Panc1 (cell line): ENCODE results near the gene TMEM271. TPM values are rescaled to one million over a fixed set of nuclear protein-coding genes. Genes with fewer than 3 reads are reported as not detected.

Experiments used
- ATAC-seq: fragments of 200-7000 bp; cut with Tn5 transposase; 2 replicates; pipeline ENCODE4 v1.9.1; 2020; ENCODE audit warnings: mild to moderate bottlenecking, moderate library complexity
- BruUV-seq: library from RNA; stranded (reverse); fragments of 400-500 nt; replicated peaks from 2 replicates; lab custom pipeline; 2021; lab: Mats Ljungman, UMichigan
- CTCF ChIA-PET: fragments of 300-600 bp; sonication (Branson Sonifier 250); formaldehyde crosslinking; loops from one replicate; lab custom pipeline; 2022; ENCODE audit warnings: antibody characterized with exemption; lab: Charles Lee
- POLR2A ChIA-PET: fragments of 300-600 bp; sonication (Branson Sonifier 250); formaldehyde crosslinking; loops from one replicate; lab custom pipeline; 2022; ENCODE audit warnings: antibody characterized with exemption; lab: Charles Lee
- DNase-seq: peaks from one replicate; pipeline ENCODE4 v3.0.0-alpha.2; 2010; ENCODE audit warnings: low read depth, low spot score
- H3K27ac ChIP-seq: 2 replicates; pipeline ENCODE4 v1.5.1; 2011; ENCODE audit warnings: mild to moderate bottlenecking, low read length, inconsistent platforms
- H3K27me3 ChIP-seq: fragments of 200-500 bp; sonication (Bioruptor generic); 2 replicates; pipeline ENCODE4 v1.6.0; 2014; ENCODE audit warnings: low read length, inconsistent platforms; ENCODE audit not compliant: control insufficient read depth, insufficient read depth
- H3K36me3 ChIP-seq: fragments of 200-500 bp; sonication (Bioruptor generic); 2 replicates; pipeline ENCODE4 v1.5.1; 2014; ENCODE audit warnings: inconsistent platforms, mild to moderate bottlenecking, low read length, moderate library complexity; ENCODE audit not compliant: control insufficient read depth, insufficient read depth
- H3K4me1 ChIP-seq: 2 replicates; pipeline ENCODE4 v1.5.1; 2011; ENCODE audit warnings: inconsistent platforms, mild to moderate bottlenecking, low read length, moderate library complexity; ENCODE audit not compliant: control insufficient read depth, insufficient read depth
- H3K4me3 ChIP-seq, 2 experiments: 2 replicates each; pipeline ENCODE4 v1.5.1; 2011 to 2012; ENCODE audit warnings: low read depth in 2 of 2, low read length in 2 of 2, mild to moderate bottlenecking in 2 of 2, inconsistent platforms in 1 of 2, moderate library complexity in 1 of 2
- H3K9me3 ChIP-seq: fragments of 200-500 bp; sonication (Bioruptor generic); 2 replicates; pipeline ENCODE4 v1.5.1; 2014; ENCODE audit warnings: low read depth, mild to moderate bottlenecking, inconsistent platforms, low read length, moderate library complexity; ENCODE audit not compliant: control insufficient read depth, insufficient read depth
- POLR2AphosphoS5 ChIP-seq: IDR thresholded peaks from 2 replicates; pipeline ENCODE4 v1.6.1; 2012; ENCODE audit warnings: mild to moderate bottlenecking, low read depth, low read length, moderate library complexity
- SIN3A ChIP-seq: IDR thresholded peaks from 2 replicates; pipeline ENCODE4 v1.6.1; 2012; ENCODE audit warnings: low read depth, mild to moderate bottlenecking, low read length, moderate library complexity, borderline replicate concordance; ENCODE audit not compliant: insufficient read depth
- TCF7L2 ChIP-seq: IDR thresholded peaks from 2 replicates; pipeline ENCODE4 v1.6.1; 2011; ENCODE audit warnings: mild to moderate bottlenecking, low read depth, low read length, inconsistent platforms
- in situ Hi-C: cut with HindIII; loops from 2 replicates; pipeline ENCODE4 v1.10.0; 2016; ENCODE audit warnings: low sequenced_read_pairs, low pct_unique_long_range_greater_than_20kb
- intact Hi-C: fragments of 100-400 bp; cut with micrococcal nuclease; formaldehyde crosslinking; loops from one replicate; pipeline ENCODE4 v1.10.0; 2022; ENCODE audit not compliant: unreplicated experiment
- total RNA-seq: library from RNA; stranded (reverse); gene quantifications from one replicate; pipeline ENCODE4 v1.2.1, GENCODE V29; 2021; ENCODE audit not compliant: unreplicated experiment
- TF ChIP-seq, protein P1 (sequence below): fragments of 450-650 bp; IDR thresholded peaks from 2 replicates; pipeline ENCODE4 v1.5.1; 2017; ENCODE audit warnings: mild to moderate bottlenecking
- TF ChIP-seq, protein P2 (sequence below), 2 experiments: IDR thresholded peaks; 2 replicates each; pipeline ENCODE4 v1.6.1; 2011 to 2012; ENCODE audit warnings: low read depth in 2 of 2, control low read depth in 1 of 2, low read length in 1 of 2, mild to moderate bottlenecking in 1 of 2, moderate library complexity in 1 of 2; ENCODE audit not compliant: insufficient read depth in 1 of 2

The TMEM271 gene
- total RNA-seq, 1 experiment from 2014 or later: not detected

- H3K27me3 ChIP-seq: no peaks in the 10 kb centered on the region; the same call in 1 of the 2 replicates
- in situ Hi-C loops: no loop called here
Measured at GRCh38 chr4:620201-620600, 44.1 kb upstream of the TMEM271 start.

GRCh38 chr4:617644-618641, 41.8 kb upstream of the TMEM271 start:
- ChIA-PET POLR2A (no interaction called here), CTCF (no interaction called here)
- intact Hi-C loops: no loop called here
- Histone ChIP-seq H3K9me3 (no peaks in the 10 kb centered on the region), H3K36me3 (no peaks in the 10 kb centered on the region), H3K4me3 (no peak overlapping the region), H3K27ac (no peak overlapping the region), H3K27me3 (no peaks in the 10 kb centered on the region; the same call in 1 of the 2 replicates), H3K4me1 (no peaks in the 10 kb centered on the region)
- DNase-seq: no peak
- ATAC-seq: no peak
- TF ChIP-seq, protein P1, sequence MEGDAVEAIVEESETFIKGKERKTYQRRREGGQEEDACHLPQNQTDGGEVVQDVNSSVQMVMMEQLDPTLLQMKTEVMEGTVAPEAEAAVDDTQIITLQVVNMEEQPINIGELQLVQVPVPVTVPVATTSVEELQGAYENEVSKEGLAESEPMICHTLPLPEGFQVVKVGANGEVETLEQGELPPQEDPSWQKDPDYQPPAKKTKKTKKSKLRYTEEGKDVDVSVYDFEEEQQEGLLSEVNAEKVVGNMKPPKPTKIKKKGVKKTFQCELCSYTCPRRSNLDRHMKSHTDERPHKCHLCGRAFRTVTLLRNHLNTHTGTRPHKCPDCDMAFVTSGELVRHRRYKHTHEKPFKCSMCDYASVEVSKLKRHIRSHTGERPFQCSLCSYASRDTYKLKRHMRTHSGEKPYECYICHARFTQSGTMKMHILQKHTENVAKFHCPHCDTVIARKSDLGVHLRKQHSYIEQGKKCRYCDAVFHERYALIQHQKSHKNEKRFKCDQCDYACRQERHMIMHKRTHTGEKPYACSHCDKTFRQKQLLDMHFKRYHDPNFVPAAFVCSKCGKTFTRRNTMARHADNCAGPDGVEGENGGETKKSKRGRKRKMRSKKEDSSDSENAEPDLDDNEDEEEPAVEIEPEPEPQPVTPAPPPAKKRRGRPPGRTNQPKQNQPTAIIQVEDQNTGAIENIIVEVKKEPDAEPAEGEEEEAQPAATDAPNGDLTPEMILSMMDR: no peak
- TF ChIP-seq TCF7L2 (no peak), POLR2AphosphoS5 (no peak), SIN3A (no peak)
- TF ChIP-seq, protein P2, sequence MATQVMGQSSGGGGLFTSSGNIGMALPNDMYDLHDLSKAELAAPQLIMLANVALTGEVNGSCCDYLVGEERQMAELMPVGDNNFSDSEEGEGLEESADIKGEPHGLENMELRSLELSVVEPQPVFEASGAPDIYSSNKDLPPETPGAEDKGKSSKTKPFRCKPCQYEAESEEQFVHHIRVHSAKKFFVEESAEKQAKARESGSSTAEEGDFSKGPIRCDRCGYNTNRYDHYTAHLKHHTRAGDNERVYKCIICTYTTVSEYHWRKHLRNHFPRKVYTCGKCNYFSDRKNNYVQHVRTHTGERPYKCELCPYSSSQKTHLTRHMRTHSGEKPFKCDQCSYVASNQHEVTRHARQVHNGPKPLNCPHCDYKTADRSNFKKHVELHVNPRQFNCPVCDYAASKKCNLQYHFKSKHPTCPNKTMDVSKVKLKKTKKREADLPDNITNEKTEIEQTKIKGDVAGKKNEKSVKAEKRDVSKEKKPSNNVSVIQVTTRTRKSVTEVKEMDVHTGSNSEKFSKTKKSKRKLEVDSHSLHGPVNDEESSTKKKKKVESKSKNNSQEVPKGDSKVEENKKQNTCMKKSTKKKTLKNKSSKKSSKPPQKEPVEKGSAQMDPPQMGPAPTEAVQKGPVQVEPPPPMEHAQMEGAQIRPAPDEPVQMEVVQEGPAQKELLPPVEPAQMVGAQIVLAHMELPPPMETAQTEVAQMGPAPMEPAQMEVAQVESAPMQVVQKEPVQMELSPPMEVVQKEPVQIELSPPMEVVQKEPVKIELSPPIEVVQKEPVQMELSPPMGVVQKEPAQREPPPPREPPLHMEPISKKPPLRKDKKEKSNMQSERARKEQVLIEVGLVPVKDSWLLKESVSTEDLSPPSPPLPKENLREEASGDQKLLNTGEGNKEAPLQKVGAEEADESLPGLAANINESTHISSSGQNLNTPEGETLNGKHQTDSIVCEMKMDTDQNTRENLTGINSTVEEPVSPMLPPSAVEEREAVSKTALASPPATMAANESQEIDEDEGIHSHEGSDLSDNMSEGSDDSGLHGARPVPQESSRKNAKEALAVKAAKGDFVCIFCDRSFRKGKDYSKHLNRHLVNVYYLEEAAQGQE (IDR thresholded peaks at IDR 0.05; ENCODE audit: insufficient read depth in 1 of 2, low read depth in 2 of 2, low read length in 1 of 2): no peak
- BruUV-seq: no TSS peak
- in situ Hi-C loops: no loop called here

More at GRCh38 chr4:620201-620600, 44.1 kb upstream of the TMEM271 start:
- no peaks in the 10 kb centered on the region for H3K4me1 ChIP-seq
- CTCF ChIA-PET: no interaction called here
- H3K36me3 ChIP-seq: no peaks in the 10 kb centered on the region
- no peak for DNase-seq
- no TSS peak for BruUV-seq
- no peak overlapping the region for H3K27ac ChIP-seq
- POLR2A ChIA-PET: no interaction called here
- intact Hi-C loops: no loop called here
- no peak for ATAC-seq
- H3K9me3 ChIP-seq: no peaks in the 10 kb centered on the region
- no peak overlapping the region for H3K4me3 ChIP-seq
- TF ChIP-seq, protein P2 (IDR thresholded peaks at IDR 0.05; ENCODE audit: insufficient read depth in 1 of 2, low read depth in 2 of 2, low read length in 1 of 2): no peak
- no peak for TF ChIP-seq TCF7L2
- TF ChIP-seq, protein P1: no peak
